Lung (tissue), 12 donors: ENCODE measurements around the gene ARPC2. TPM values are rescaled to one million over a fixed set of nuclear protein-coding genes. Genes with fewer than 3 reads are reported as not detected.

Source experiments
- ATAC-seq: fragments of 200-7000 bp; cut with Tn5 transposase; one replicate; pipeline ENCODE4 v1.9.1; 2020; ENCODE audit warnings: moderate number of reproducible peaks; ENCODE audit not compliant: insufficient read depth, low FRiP score
- DNase-seq, 3 donors: peaks; one replicate each; pipeline ENCODE4 v3.0.0-alpha.2; 2013 to 2017
- H3K27ac ChIP-seq, 2 donors: one replicate each; pipeline ENCODE4 v1.5.1; 2013; ENCODE audit warnings: mild to moderate bottlenecking in 2 of 2, moderate library complexity in 2 of 2, control low read depth in 1 of 2, inconsistent platforms in 1 of 2, low read depth in 1 of 2, low read length in 1 of 2
- H3K27me3 ChIP-seq, 3 donors: one replicate each; pipeline ENCODE4 v1.5.1; 2013; ENCODE audit warnings: low read length in 2 of 3; ENCODE audit not compliant: control insufficient read depth in 3 of 3, insufficient read depth in 3 of 3
- H3K36me3 ChIP-seq, 4 donors: one replicate each; pipeline ENCODE4 v1.5.1; 2013; ENCODE audit warnings: low read length in 4 of 4, mild to moderate bottlenecking in 1 of 4, moderate library complexity in 1 of 4; ENCODE audit not compliant: control insufficient read depth in 4 of 4, insufficient read depth in 4 of 4
- H3K4me1 ChIP-seq, 5 donors: one replicate each; pipeline ENCODE4 v1.5.1; 2013; ENCODE audit warnings: low read length in 5 of 5, mild to moderate bottlenecking in 2 of 5, moderate library complexity in 1 of 5; ENCODE audit not compliant: control insufficient read depth in 5 of 5, insufficient read depth in 5 of 5
- H3K4me3 ChIP-seq: one replicate; pipeline ENCODE4 v1.5.1; 2013; ENCODE audit warnings: mild to moderate bottlenecking, control low read depth, moderate library complexity
- H3K9ac ChIP-seq, 2 donors: one replicate each; pipeline ENCODE4 v1.5.1; 2013; ENCODE audit warnings: low read length in 2 of 2, control low read depth in 1 of 2; ENCODE audit not compliant: insufficient read depth in 1 of 2
- H3K9me3 ChIP-seq, 4 donors: one replicate each; pipeline ENCODE4 v1.5.1; 2013; ENCODE audit warnings: low read length in 3 of 4, mild to moderate bottlenecking in 1 of 4, moderate library complexity in 1 of 4; ENCODE audit not compliant: control insufficient read depth in 4 of 4, insufficient read depth in 3 of 4
- CTCF ChIP-seq: IDR thresholded peaks from 2 replicates; pipeline ENCODE4 v1.5.1; 2012; ENCODE audit warnings: mild to moderate bottlenecking; ENCODE audit errors: control extremely low read depth, extremely low read depth
- WGBS, 2 donors: extraction: QIAGEN DNeasy Blood & Tissue Kit; methylation state at CpG; one replicate each; pipeline ENCODE4 v1.1.7; 2013; 5-methylcytosine and 5-hydroxymethylcytosine counted together
- polyA plus RNA-seq, 2 donors: library from polyadenylated mRNA; stranded (reverse); fragments of 200-250 nt; gene quantifications; one replicate each; pipeline ENCODE4 v1.2.1, GENCODE V29; 2013
- total RNA-seq, 2 donors: library from RNA; depleted of rRNA in 1 of 2; stranded (reverse); fragments of >200 nt in 1 of 2; gene quantifications; one replicate each; pipeline ENCODE4 v1.2.1, GENCODE V29; 2014 to 2021
- donor health status: control.
- donor health status: control.
- donor health status: Bipolar disorder and iron deficiency.
- donor health status: healthy.
- donor health status: DM: yes; HTN: yes; CAD: no.

ARPC2 gene
- total and polyA plus RNA-seq, 4 donors, result 190 to 490 (median 308) TPM

- DNase-seq, result no peak
- 28 to 38% methylated on average over 5 of the region's 5 CpGs for WGBS, 2 donors
- no peak for ATAC-seq
- Histone ChIP-seq H3K9ac (no peak overlapping the region), H3K9me3 (no peaks in the 10 kb centered on the region), H3K27me3 (no peaks in the 10 kb centered on the region), H3K27ac (no peak overlapping the region), H3K36me3 (peaks cover 3 to 23% (median 4%) of the 10 kb centered on the region in 4 donors), H3K4me1 (peaks cover 0 to 47% (median 16%) of the 10 kb centered on the region in 5 donors), H3K4me3 (no peak overlapping the region)
- TF ChIP-seq CTCF, result no peak
Measured at GRCh38 chr2:218221000-218221399, 4.0 kb downstream of the ARPC2 start.

- TF ChIP-seq CTCF, result no peak
- Histone ChIP-seq H3K4me3 (no peak overlapping the region), H3K4me1 (peaks cover 0 to 43% (median 13%) of the 10 kb centered on the region in 5 donors), H3K9ac (no peak overlapping the region), H3K36me3 (peaks cover 8 to 34% (median 11%) of the 10 kb centered on the region in 4 donors), H3K27ac (no peak overlapping the region), H3K9me3 (no peaks in the 10 kb centered on the region), H3K27me3 (no peaks in the 10 kb centered on the region)
- 66 to 67% methylated on average over 5 of the region's 5 CpGs for WGBS, 2 donors
- DNase-seq (no peak), ATAC-seq (no peak)
Measured at GRCh38 chr2:218223046-218223445, 6.1 kb downstream of the ARPC2 start.

GRCh38 chr2:218224186-218224585 lies 7.2 kb downstream of the ARPC2 start:
- ATAC-seq, result no peak
- Histone ChIP-seq H3K36me3 (peaks cover 13 to 34% (median 17%) of the 10 kb centered on the region in 4 donors), H3K9ac (no peak overlapping the region), H3K27me3 (no peaks in the 10 kb centered on the region), H3K4me3 (no peak overlapping the region), H3K9me3 (no peaks in the 10 kb centered on the region), H3K4me1 (peaks cover 0 to 39% (median 5%) of the 10 kb centered on the region in 5 donors), H3K27ac (no peak overlapping the region)
- TF ChIP-seq CTCF, result no peak
- no peak for DNase-seq
- WGBS, 2 donors, result 66 to 70% methylated on average over 1 of the region's 1 CpG

- no peak overlapping the region for H3K4me3 ChIP-seq
- ATAC-seq (no peak), DNase-seq (no peak)
- H3K9ac ChIP-seq, result no peak overlapping the region
- peaks cover 29 to 47% (median 35%) of the 10 kb centered on the region in 4 donors for H3K36me3 ChIP-seq
- no peak overlapping the region for H3K27ac ChIP-seq
- TF ChIP-seq CTCF, result no peak
- H3K4me1 ChIP-seq, result peaks cover 0 to 36% (median 3%) of the 10 kb centered on the region in 5 donors
- no peaks in the 10 kb centered on the region for H3K27me3 ChIP-seq
- WGBS, 2 donors, result 80 to 87% methylated on average over 3 of the region's 3 CpGs
- H3K9me3 ChIP-seq, result no peaks in the 10 kb centered on the region
Measured at GRCh38 chr2:218226903-218227302, 9.9 kb downstream of the ARPC2 start.
